HepG2 (cell line): Measurements from ENCODE around the gene GNB1. TPM values are rescaled to one million over a fixed set of nuclear protein-coding genes. Genes with fewer than 3 reads are reported as not detected.

Experiments used
- AKAP8 ChIP-seq: sonication (generic); formaldehyde crosslinking; IDR thresholded peaks from 2 replicates; pipeline ENCODE4 v1.5.1; 2020; ENCODE audit warnings: mild to moderate bottlenecking, missing genetic modification reagents
- CBX1 ChIP-seq: IDR thresholded peaks from one replicate; pipeline ENCODE4 v1.6.1; 2016; ENCODE audit warnings: antibody characterized with exemption, low read depth
- HNF1B ChIP-seq: sonication (generic); formaldehyde crosslinking; IDR thresholded peaks from 2 replicates; pipeline ENCODE4 v1.5.1; 2020; ENCODE audit warnings: mild to moderate bottlenecking, moderate library complexity, missing genetic modification reagents
- KDM6A ChIP-seq: IDR thresholded peaks from 2 replicates; pipeline ENCODE4 v1.6.1; 2016; ENCODE audit warnings: low read depth
- NFKBIZ ChIP-seq: IDR thresholded peaks from 2 replicates; pipeline ENCODE4 v1.6.1; 2018; ENCODE audit warnings: missing genetic modification reagents, missing compliant biosample characterization
- PATZ1 ChIP-seq: sonication (generic); formaldehyde crosslinking; IDR thresholded peaks from 2 replicates; pipeline ENCODE4 v1.4.0; 2020; ENCODE audit warnings: missing genetic modification reagents
- PAXIP1 ChIP-seq: sonication (generic); formaldehyde crosslinking; conservative IDR thresholded peaks from 2 replicates; pipeline ENCODE4 v1.4.0; 2020; ENCODE audit warnings: mild to moderate bottlenecking, missing genetic modification reagents, moderate library complexity
- PHF21A ChIP-seq: sonication (generic); formaldehyde crosslinking; IDR thresholded peaks from 2 replicates; pipeline ENCODE4 v1.5.0; 2020; ENCODE audit warnings: mild to moderate bottlenecking, missing genetic modification reagents
- RBM39 ChIP-seq: fragments of 200-400 bp; formaldehyde crosslinking; IDR thresholded peaks from one replicate; pipeline ENCODE4 v1.6.1; 2018; ENCODE audit warnings: antibody characterized with exemption, mild to moderate bottlenecking, low read depth, low read length; ENCODE audit not compliant: poor library complexity, severe bottlenecking
- ZGPAT ChIP-seq: IDR thresholded peaks from 2 replicates; pipeline ENCODE4 v1.6.1; 2016; ENCODE audit warnings: mild to moderate bottlenecking
- ZNF142 ChIP-seq: sonication (generic); formaldehyde crosslinking; IDR thresholded peaks from 2 replicates; pipeline ENCODE4 v1.4.0; 2020; ENCODE audit warnings: missing genetic modification reagents
- ZNF496 ChIP-seq: sonication (generic); formaldehyde crosslinking; IDR thresholded peaks from 2 replicates; pipeline ENCODE4 v1.8.1; 2023; ENCODE audit warnings: mild to moderate bottlenecking, moderate library complexity, missing genetic modification reagents; ENCODE audit not compliant: insufficient replicate concordance
- ZNF768 ChIP-seq: sonication (generic); formaldehyde crosslinking; IDR thresholded peaks from 2 replicates; pipeline ENCODE4 v1.4.0; 2020; ENCODE audit warnings: missing genetic modification reagents
- polyA plus RNA-seq, 8 experiments: library from polyadenylated mRNA; depleted of rRNA in 3 of 8; stranded (reverse) in 7 of 8; unstranded in 1 of 8; fragments of >200 nt; fragmentation: Illumina TruSeq in 4 of 8; extraction: Trizol in 4 of 8; gene quantifications; 2 replicates each; pipeline versions ENCODE4 v1.2.1 to v1.2.3, GENCODE V29; 2011 to 2016; ENCODE audit warnings: low read depth in 4 of 8, missing spikeins in 1 of 8, mixed read lengths in 1 of 8; ENCODE audit not compliant: insufficient read depth in 1 of 8
- total RNA-seq, 5 experiments: library from RNA; depleted of rRNA; stranded (reverse); fragments of >200 nt; fragmentation: Illumina TruSeq; extraction: Trizol; gene quantifications; 2 replicates each; pipeline ENCODE4 v1.2.3, GENCODE V29; 2016; ENCODE audit warnings: low read depth in 1 of 5

GNB1 gene
- total and polyA plus RNA-seq, 2 of the 13 experiments (the other 11 are each of a cell fraction or from before 2014, with no cell fraction given) = 66.2 to 327 TPM

- no peak for TF ChIP-seq ZNF142 (CRISPR knock-in tag)
- TF ChIP-seq HNF1B (CRISPR knock-in tag) = peak; percentile 52; the same call in 1 of the 2 replicates
- TF ChIP-seq PHF21A (CRISPR knock-in tag) = no peak
- TF ChIP-seq NFKBIZ (CRISPR knock-in tag) = 0 out of 2 replicates have a peak, but pooled peaks have one; percentile 36
- TF ChIP-seq PAXIP1 = peak; percentile 6; the same call in 1 of the 2 replicates
- TF ChIP-seq CBX1 = no peak
- no peak for TF ChIP-seq ZNF496 (CRISPR knock-in tag)
- peak; percentile 76; the same call in 1 of the 2 replicates for TF ChIP-seq AKAP8 (CRISPR knock-in tag)
- TF ChIP-seq RBM39 = peak; percentile 28
- TF ChIP-seq KDM6A (CRISPR knock-in tag) = no peak
- peak; percentile 55; the same call in 1 of the 2 replicates for TF ChIP-seq ZGPAT (CRISPR knock-in tag)
- TF ChIP-seq ZNF768 (CRISPR knock-in tag) = peak; percentile 51; the same call in 1 of the 2 replicates
- peak; percentile 89 for TF ChIP-seq PATZ1 (CRISPR knock-in tag)
Observed at GRCh38 chr1:1891349-1892078, 627 bp upstream of the GNB1 start (continued).
